ENCODE measurements around the gene KSR1. TPM values are rescaled to one million over a fixed set of nuclear protein-coding genes. Genes with fewer than 3 reads are reported as not detected.

Gene KSR1
- total and polyA plus RNA-seq, 9 of the 15 experiments (the other 6 are each of a cell fraction or from before 2014, with no cell fraction given), result 1.4 to 51.7 (median 18.4) TPM

- peak; percentile 34 for ATAC-seq
- ChIA-PET CTCF (ENCODE audit: low intra/inter-chr PET ratio) (no interaction called here), POLR2A (interaction anchor here (0.8 kb wide), 1 partner anchor 34 kb away, joined by 4 read pairs; no protein-coding TSS in a partner anchor)
- TF ChIP-seq ASH1L (IDR thresholded peaks at IDR 0.05; ENCODE audit: borderline replicate concordance, low read depth, partially characterized antibody) (no peak), ZBTB1 (CRISPR knock-in tag; IDR thresholded peaks at IDR 0.05; ENCODE audit: borderline replicate concordance, low read depth) (no peak), TEAD1 (CRISPR knock-in tag; IDR thresholded peaks at IDR 0.05) (no peak), FOXJ3 (CRISPR knock-in tag; IDR thresholded peaks at IDR 0.05) (no peak), ZSCAN29 (IDR thresholded peaks at IDR 0.05) (no peak), IRF1 (CRISPR knock-in tag; IDR thresholded peaks at IDR 0.05; ENCODE audit: borderline replicate concordance) (no peak), ARID2 (IDR thresholded peaks at IDR 0.05) (no peak), CEBPB (tag; IDR thresholded peaks at IDR 0.05) (no peak), GTF2A2 (tag; IDR thresholded peaks at IDR 0.05) (no peak), KLF1 (tag; IDR thresholded peaks at IDR 0.05) (no peak), TBP (optimal IDR thresholded peaks at IDR 0.05; ENCODE audit: low read depth, low read length) (no peak), SMC3 (conservative IDR thresholded peaks at IDR 0.05; ENCODE audit: insufficient read depth, low read depth, low read length) (no peak), PREB (CRISPR knock-in tag; IDR thresholded peaks at IDR 0.05) (no peak), SMAD2 (IDR thresholded peaks at IDR 0.05; ENCODE audit: low read depth, low read length) (no peak), POLR2AphosphoS2 (IDR thresholded peaks at IDR 0.05; ENCODE audit: low read length) (no peak)
- TF ChIP-seq, protein P1, sequence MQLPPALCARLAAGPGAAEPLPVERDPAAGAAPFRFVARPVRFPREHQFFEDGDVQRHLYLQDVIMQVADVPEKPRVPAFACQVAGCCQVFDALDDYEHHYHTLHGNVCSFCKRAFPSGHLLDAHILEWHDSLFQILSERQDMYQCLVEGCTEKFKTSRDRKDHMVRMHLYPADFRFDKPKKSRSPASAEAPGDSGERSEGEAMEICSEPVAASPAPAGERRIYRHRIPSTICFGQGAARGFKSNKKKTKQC (CRISPR knock-in tag; IDR thresholded peaks at IDR 0.05), result no peak
- TF ChIP-seq, protein P2, sequence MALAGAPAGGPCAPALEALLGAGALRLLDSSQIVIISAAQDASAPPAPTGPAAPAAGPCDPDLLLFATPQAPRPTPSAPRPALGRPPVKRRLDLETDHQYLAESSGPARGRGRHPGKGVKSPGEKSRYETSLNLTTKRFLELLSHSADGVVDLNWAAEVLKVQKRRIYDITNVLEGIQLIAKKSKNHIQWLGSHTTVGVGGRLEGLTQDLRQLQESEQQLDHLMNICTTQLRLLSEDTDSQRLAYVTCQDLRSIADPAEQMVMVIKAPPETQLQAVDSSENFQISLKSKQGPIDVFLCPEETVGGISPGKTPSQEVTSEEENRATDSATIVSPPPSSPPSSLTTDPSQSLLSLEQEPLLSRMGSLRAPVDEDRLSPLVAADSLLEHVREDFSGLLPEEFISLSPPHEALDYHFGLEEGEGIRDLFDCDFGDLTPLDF (CRISPR knock-in tag; IDR thresholded peaks at IDR 0.05), result no peak
- TF ChIP-seq, protein P3, sequence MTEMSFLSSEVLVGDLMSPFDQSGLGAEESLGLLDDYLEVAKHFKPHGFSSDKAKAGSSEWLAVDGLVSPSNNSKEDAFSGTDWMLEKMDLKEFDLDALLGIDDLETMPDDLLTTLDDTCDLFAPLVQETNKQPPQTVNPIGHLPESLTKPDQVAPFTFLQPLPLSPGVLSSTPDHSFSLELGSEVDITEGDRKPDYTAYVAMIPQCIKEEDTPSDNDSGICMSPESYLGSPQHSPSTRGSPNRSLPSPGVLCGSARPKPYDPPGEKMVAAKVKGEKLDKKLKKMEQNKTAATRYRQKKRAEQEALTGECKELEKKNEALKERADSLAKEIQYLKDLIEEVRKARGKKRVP (CRISPR knock-in tag; IDR thresholded peaks at IDR 0.05), result no peak
- no peaks in the 10 kb centered on the region for H3K79me2 ChIP-seq (ENCODE audit: control insufficient read depth, insufficient read depth, low read length)
- FAIRE-seq, result no peak
- H2AFZ ChIP-seq (ENCODE audit: low read depth, low read length), result no peak overlapping the region
- no peak overlapping the region for H3K4me2 ChIP-seq (ENCODE audit: insufficient read depth, low read length)
- H3K27ac ChIP-seq (ENCODE audit: extremely low read depth, low read depth, low read length), result no peak overlapping the region
- H3K27me3 ChIP-seq (ENCODE audit: control insufficient read depth in 2 of 2, insufficient read depth in 2 of 2, low read length in 2 of 2), result no peaks in the 10 kb centered on the region
- no peaks in the 10 kb centered on the region for H3K9me1 ChIP-seq (ENCODE audit: control insufficient read depth, insufficient read depth, low read length)
- in situ Hi-C loops (cut with MboI), result no loop called here
- no peaks in the 10 kb centered on the region for H3K9me3 ChIP-seq (replicated peaks; ENCODE audit: control insufficient read depth, insufficient read depth, low read depth, low read length)
- no TSS peak for BruUV-seq (replicated peaks)
- DNase-seq (ENCODE audit: extremely low read depth in 1 of 4, low spot score in 3 of 4), result no peak
- WGBS (ENCODE audit: insufficient coverage, low coverage, missing lambda C conversion rate), result 62% methylated on average over 6 of the region's 6 CpGs
- no peaks in the 10 kb centered on the region for H3K36me3 ChIP-seq (ENCODE audit: control insufficient read depth, insufficient read depth, low read length)
- H3K9ac ChIP-seq (ENCODE audit: insufficient read depth in 1 of 2, low read depth in 2 of 2, low read length in 2 of 2), result peak overlapping the region in 1 of 2 experiments; percentile 65; a peak in 1 of 4 replicates
- no peaks in the 10 kb centered on the region for H4K20me1 ChIP-seq (replicated peaks; ENCODE audit: control insufficient read depth, insufficient read depth, low read length)
- intact Hi-C loops (cut with micrococcal nuclease), result no loop called here
- peaks cover 22 to 34% of the 10 kb centered on the region in 2 experiments; a peak in 4 of 5 replicates for H3K4me1 ChIP-seq (replicated peaks in 1 of 2; ENCODE audit: control insufficient read depth in 2 of 2, insufficient read depth in 2 of 2, low read length in 2 of 2)
- no peak overlapping the region for H3K4me3 ChIP-seq
These were observed 12.8 kb upstream of the KSR1 start for GRCh38 chr17:27443491-27443890.
